Neural progenitor cell (in vitro differentiated cells): Measurements from ENCODE around the gene SLC39A1. TPM values are rescaled to one million over a fixed set of nuclear protein-coding genes. Genes with fewer than 3 reads are reported as not detected.

ENCODE experiments used
- DNase-seq: peaks from one replicate; pipeline ENCODE4 v3.0.0-alpha.2; 2016; ENCODE audit warnings: low spot score
- H2AFZ ChIP-seq: fragments of 200-600 bp; sonication (generic); replicated peaks from 2 replicates; pipeline ENCODE4 v1.6.1; 2016; ENCODE audit warnings: antibody characterized with exemption
- H3F3A ChIP-seq: fragments of 200-600 bp; sonication (generic); 2 replicates; pipeline ENCODE4 v1.6.1; 2016; ENCODE audit warnings: antibody characterized with exemption, low read depth
- H3K27ac ChIP-seq: fragments of 200-600 bp; sonication (generic); 2 replicates; pipeline ENCODE4 v1.5.1; 2016; ENCODE audit warnings: mild to moderate bottlenecking
- H3K27me3 ChIP-seq: fragments of 200-600 bp; sonication (generic); 2 replicates; pipeline ENCODE4 v1.6.1; 2016; ENCODE audit warnings: mild to moderate bottlenecking, moderate library complexity
- H3K36me3 ChIP-seq: fragments of 200-600 bp; sonication (generic); 2 replicates; pipeline ENCODE4 v1.5.1; 2016
- H3K4me1 ChIP-seq: fragments of 200-600 bp; sonication (generic); 2 replicates; pipeline ENCODE4 v1.6.1; 2016; ENCODE audit warnings: mixed run types
- H3K4me2 ChIP-seq: fragments of 200-600 bp; sonication (generic); 2 replicates; pipeline ENCODE4 v1.6.1; 2016
- H3K4me3 ChIP-seq: fragments of 200-600 bp; sonication (generic); 2 replicates; pipeline ENCODE4 v1.5.1; 2016
- H3K79me2 ChIP-seq: fragments of 200-600 bp; sonication (generic); 2 replicates; pipeline ENCODE4 v1.6.1; 2016; ENCODE audit warnings: low read depth
- H3K9ac ChIP-seq: fragments of 200-600 bp; sonication (generic); 2 replicates; pipeline ENCODE4 v1.6.1; 2016
- H3K9me3 ChIP-seq: fragments of 200-600 bp; sonication (generic); 2 replicates; pipeline ENCODE4 v1.5.1; 2016; ENCODE audit warnings: low read depth
- H4K20me1 ChIP-seq: fragments of 200-600 bp; sonication (generic); 2 replicates; pipeline ENCODE4 v1.6.1; 2016; ENCODE audit warnings: low read depth
- H3K27ac Mint-ChIP-seq: 3 replicates; pipeline ENCODE4 v1.8.0; 2021; ENCODE audit warnings: mixed read lengths
- H3K27me3 Mint-ChIP-seq: 2 replicates; pipeline ENCODE4 v1.8.0; 2022; ENCODE audit warnings: low read depth, mild to moderate bottlenecking, inconsistent platforms, moderate library complexity, mixed read lengths; ENCODE audit not compliant: insufficient read depth
- H3K36me3 Mint-ChIP-seq: 3 replicates; pipeline ENCODE4 v1.8.0; 2021; ENCODE audit warnings: mixed read lengths
- H3K4me1 Mint-ChIP-seq: 3 replicates; pipeline ENCODE4 v1.8.0; 2021; ENCODE audit warnings: mixed read lengths
- H3K4me3 Mint-ChIP-seq: 3 replicates; pipeline ENCODE4 v1.8.0; 2021; ENCODE audit warnings: mild to moderate bottlenecking, moderate library complexity, mixed read lengths
- H3K9me3 Mint-ChIP-seq: 3 replicates; pipeline ENCODE4 v1.8.0; 2020; ENCODE audit warnings: mixed read lengths
- EZH2 ChIP-seq: fragments of 200-600 bp; sonication (generic); IDR thresholded peaks from 2 replicates; pipeline ENCODE4 v1.6.1; 2017; ENCODE audit warnings: antibody characterized with exemption, mild to moderate bottlenecking, moderate library complexity
- EZH2phosphoT487 ChIP-seq: fragments of 200-600 bp; sonication (generic); IDR thresholded peaks from 2 replicates; pipeline ENCODE4 v1.6.1; 2017; ENCODE audit warnings: antibody characterized with exemption
- total RNA-seq: library from RNA; depleted of rRNA; stranded (reverse); fragments of >200 nt; gene quantifications from 2 replicates; pipeline ENCODE4 v1.2.3, GENCODE V29; 2015; ENCODE audit warnings: low replicate concordance
- TF ChIP-seq, protein P1 (sequence below): fragments of 200-600 bp; sonication (generic); IDR thresholded peaks from 2 replicates; pipeline ENCODE4 v1.5.1; 2017; ENCODE audit warnings: antibody characterized with exemption, mild to moderate bottlenecking

SLC39A1 gene
- total RNA-seq, 1 donor from 2014 or later, result 73.2 TPM

DNA sequence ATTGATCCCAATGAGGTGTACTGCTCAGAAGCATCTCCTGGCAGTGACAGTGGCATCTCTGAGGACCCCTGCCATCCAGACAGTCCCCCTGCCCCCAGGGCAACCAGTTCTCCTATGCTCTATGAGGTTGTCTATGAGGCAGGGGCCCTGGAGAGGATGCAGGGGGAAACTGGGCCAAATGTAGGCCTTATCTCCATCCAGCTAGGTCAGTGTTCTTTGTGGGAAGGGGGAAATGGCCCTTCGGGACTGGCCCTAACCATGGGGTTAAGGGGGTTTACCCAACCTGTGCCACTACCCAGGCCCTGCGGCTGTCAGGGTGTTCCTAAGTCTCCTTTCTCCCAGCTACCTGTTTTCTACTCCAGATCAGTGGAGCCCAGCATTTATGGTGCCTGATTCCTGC lies 5.6 kb upstream of the SLC39A1 start:
- no peak overlapping the region for H3K27ac Mint-ChIP-seq
- peak overlapping the region; percentile 64 for H3K4me3 ChIP-seq

DNA sequence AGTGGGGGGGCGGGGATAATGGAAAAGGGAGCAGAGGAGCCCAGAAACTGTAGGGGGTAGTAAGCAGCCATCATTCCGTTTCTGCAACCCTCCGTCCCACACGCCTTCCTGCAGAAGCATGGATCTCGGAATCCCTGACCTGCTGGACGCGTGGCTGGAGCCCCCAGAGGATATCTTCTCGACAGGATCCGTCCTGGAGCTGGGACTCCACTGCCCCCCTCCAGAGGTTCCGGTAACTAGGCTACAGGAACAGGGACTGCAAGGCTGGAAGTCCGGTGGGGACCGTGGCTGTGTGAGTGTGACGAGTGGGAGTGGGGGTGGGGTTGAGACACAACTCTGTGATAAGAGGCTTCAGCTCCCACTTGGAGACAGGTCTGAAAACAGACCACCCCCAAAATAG lies 5.1 kb upstream of the SLC39A1 start:
- Mint-ChIP-seq H3K36me3 (peaks cover 15% of the 10 kb centered on the region), H3K9me3 (no peaks in the 10 kb centered on the region), H3K4me3 (peak overlapping the region; percentile 96), H3K27me3 (no peaks in the 10 kb centered on the region), H3K4me1 (peaks cover 49% of the 10 kb centered on the region), H3K27ac (peak overlapping the region; percentile 99)
- no peaks in the 10 kb centered on the region for H3K27me3 ChIP-seq
- peaks cover 43% of the 10 kb centered on the region for H3K79me2 ChIP-seq
- TF ChIP-seq EZH2 (no peak), EZH2phosphoT487 (no peak)
- TF ChIP-seq, protein P1, sequence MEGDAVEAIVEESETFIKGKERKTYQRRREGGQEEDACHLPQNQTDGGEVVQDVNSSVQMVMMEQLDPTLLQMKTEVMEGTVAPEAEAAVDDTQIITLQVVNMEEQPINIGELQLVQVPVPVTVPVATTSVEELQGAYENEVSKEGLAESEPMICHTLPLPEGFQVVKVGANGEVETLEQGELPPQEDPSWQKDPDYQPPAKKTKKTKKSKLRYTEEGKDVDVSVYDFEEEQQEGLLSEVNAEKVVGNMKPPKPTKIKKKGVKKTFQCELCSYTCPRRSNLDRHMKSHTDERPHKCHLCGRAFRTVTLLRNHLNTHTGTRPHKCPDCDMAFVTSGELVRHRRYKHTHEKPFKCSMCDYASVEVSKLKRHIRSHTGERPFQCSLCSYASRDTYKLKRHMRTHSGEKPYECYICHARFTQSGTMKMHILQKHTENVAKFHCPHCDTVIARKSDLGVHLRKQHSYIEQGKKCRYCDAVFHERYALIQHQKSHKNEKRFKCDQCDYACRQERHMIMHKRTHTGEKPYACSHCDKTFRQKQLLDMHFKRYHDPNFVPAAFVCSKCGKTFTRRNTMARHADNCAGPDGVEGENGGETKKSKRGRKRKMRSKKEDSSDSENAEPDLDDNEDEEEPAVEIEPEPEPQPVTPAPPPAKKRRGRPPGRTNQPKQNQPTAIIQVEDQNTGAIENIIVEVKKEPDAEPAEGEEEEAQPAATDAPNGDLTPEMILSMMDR, result no peak
- no peaks in the 10 kb centered on the region for H3K9me3 ChIP-seq
- no peak for DNase-seq
- H4K20me1 ChIP-seq, result no peaks in the 10 kb centered on the region
- H2AFZ ChIP-seq, result no peak overlapping the region
- no peaks in the 10 kb centered on the region for H3K36me3 ChIP-seq
- H3K9ac ChIP-seq, result peak overlapping the region; percentile 31
- no peak overlapping the region for H3K27ac ChIP-seq
- peaks cover 24% of the 10 kb centered on the region for H3K4me1 ChIP-seq
- peak overlapping the region; percentile 98 for H3K4me2 ChIP-seq
- peak overlapping the region; percentile 64 for H3K4me3 ChIP-seq
- peaks cover 48% of the 10 kb centered on the region for H3F3A ChIP-seq

More for the DNA sequence above, 5.6 kb upstream of the SLC39A1 start:
- no peak overlapping the region for H2AFZ ChIP-seq
- H3K4me2 ChIP-seq, result peak overlapping the region; percentile 98
- peaks cover 46% of the 10 kb centered on the region for H3F3A ChIP-seq
- peaks cover 24% of the 10 kb centered on the region for H3K4me1 ChIP-seq
- no peaks in the 10 kb centered on the region for H3K36me3 ChIP-seq
- H3K9me3 ChIP-seq, result no peaks in the 10 kb centered on the region
- no peak overlapping the region for H3K9ac ChIP-seq
- peaks cover 15% of the 10 kb centered on the region for H3K36me3 Mint-ChIP-seq
- TF ChIP-seq EZH2, result no peak
- TF ChIP-seq, protein P1, result no peak
- TF ChIP-seq EZH2phosphoT487, result no peak
- no peaks in the 10 kb centered on the region for H3K27me3 Mint-ChIP-seq
- H3K79me2 ChIP-seq, result peaks cover 43% of the 10 kb centered on the region
- H3K9me3 Mint-ChIP-seq, result no peaks in the 10 kb centered on the region
- H3K27ac ChIP-seq, result no peak overlapping the region
- no peaks in the 10 kb centered on the region for H3K27me3 ChIP-seq
- peak overlapping the region; percentile 96 for H3K4me3 Mint-ChIP-seq
- no peak for DNase-seq
- H3K4me1 Mint-ChIP-seq, result peaks cover 44% of the 10 kb centered on the region
- no peaks in the 10 kb centered on the region for H4K20me1 ChIP-seq

DNA sequence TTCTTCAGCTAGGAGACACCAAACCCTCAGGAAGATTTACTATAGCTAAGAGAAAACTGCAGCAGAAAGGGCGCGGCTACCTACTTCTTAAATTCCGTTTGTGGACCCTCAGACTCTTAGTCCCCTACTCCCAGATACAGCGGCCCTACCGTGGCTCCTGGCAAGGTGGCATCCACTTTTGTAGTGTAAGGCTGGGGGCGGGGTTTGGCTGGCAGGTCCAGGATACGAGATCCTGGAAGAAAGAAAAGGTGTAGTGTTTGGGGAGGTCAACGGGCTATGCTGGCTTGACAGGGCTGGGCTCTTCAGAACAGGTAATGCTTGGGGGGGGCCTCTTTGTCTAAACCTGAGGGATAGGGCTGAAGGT lies 4.6 kb upstream of the SLC39A1 start:
- peaks cover 49% of the 10 kb centered on the region for H3K4me1 Mint-ChIP-seq
- no peaks in the 10 kb centered on the region for H3K27me3 Mint-ChIP-seq
- Histone ChIP-seq H3K9ac (peak overlapping the region; percentile 31), H3K9me3 (no peaks in the 10 kb centered on the region), H2AFZ (peak overlapping the region; percentile 8), H3K27ac (peak overlapping the region; percentile 76), H3K4me2 (peak overlapping the region; percentile 98), H3F3A (peaks cover 48% of the 10 kb centered on the region), H3K36me3 (no peaks in the 10 kb centered on the region), H3K27me3 (no peaks in the 10 kb centered on the region), H3K4me1 (peaks cover 24% of the 10 kb centered on the region), H3K4me3 (peak overlapping the region; percentile 64), H3K79me2 (peaks cover 46% of the 10 kb centered on the region), H4K20me1 (no peaks in the 10 kb centered on the region)
- H3K36me3 Mint-ChIP-seq, result peaks cover 15% of the 10 kb centered on the region
- TF ChIP-seq, protein P1, result no peak
- no peak for TF ChIP-seq EZH2
- no peak for DNase-seq
- peak overlapping the region; percentile 96 for H3K4me3 Mint-ChIP-seq
- peak overlapping the region; percentile 99 for H3K27ac Mint-ChIP-seq
- no peaks in the 10 kb centered on the region for H3K9me3 Mint-ChIP-seq
